H1 (cell line): ENCODE results near the gene PDF. TPM values are rescaled to one million over a fixed set of nuclear protein-coding genes. Genes with fewer than 3 reads are reported as not detected.

ENCODE experiments used
- CTCF ChIA-PET: fragments of 300-600 bp; sonication (Branson Sonifier 250); formaldehyde crosslinking; loops from one replicate; lab custom pipeline; 2021; ENCODE audit not compliant: partially characterized antibody; lab: Charles Lee
- POLR2A ChIA-PET: fragments of 300-600 bp; sonication (Branson Sonifier 250); formaldehyde crosslinking; loops from one replicate; lab custom pipeline; 2021; ENCODE audit warnings: inconsistent platforms; ENCODE audit not compliant: partially characterized antibody; lab: Charles Lee
- DNase-seq, 2 experiments: peaks; one replicate each; pipeline versions ENCODE4 v3.0.0 to v3.0.0-alpha.2; 2010 to 2022; ENCODE audit warnings: low spot score in 2 of 2, low read depth in 1 of 2, mixed read lengths in 1 of 2
- FAIRE-seq: peaks from 2 replicates; lab custom pipeline; 2011; peaks lifted over from hg19 to GRCh38; lab: Jason Lieb, UNC
- H2AFZ ChIP-seq: 2 replicates; pipeline ENCODE4 v1.8.1; 2012; ENCODE audit warnings: low read length, inconsistent platforms
- H2AK5ac ChIP-seq: 2 replicates; pipeline ENCODE4 v1.6.1; 2013; ENCODE audit warnings: low read depth, low read length
- H2BK120ac ChIP-seq: replicated peaks from 2 replicates; pipeline ENCODE3; 2013; ENCODE audit warnings: low read depth, low read length, inconsistent platforms
- H2BK12ac ChIP-seq: 2 replicates; pipeline ENCODE4 v1.6.1; 2013; ENCODE audit warnings: low read depth, low read length
- H2BK15ac ChIP-seq: 2 replicates; pipeline ENCODE4 v1.6.1; 2013; ENCODE audit warnings: low read length
- H2BK20ac ChIP-seq: 2 replicates; pipeline ENCODE4 v1.6.1; 2013; ENCODE audit warnings: low read length
- H2BK5ac ChIP-seq: 2 replicates; pipeline ENCODE4 v1.6.1; 2013; ENCODE audit warnings: low read depth, low read length
- H3K14ac ChIP-seq: 2 replicates; pipeline ENCODE4 v1.6.1; 2013; ENCODE audit warnings: inconsistent platforms; ENCODE audit not compliant: insufficient read length
- H3K18ac ChIP-seq: 2 replicates; pipeline ENCODE4 v1.6.1; 2013; ENCODE audit warnings: low read length; ENCODE audit errors: extremely low read depth
- H3K23ac ChIP-seq: 2 replicates; pipeline ENCODE4 v1.6.1; 2013; ENCODE audit warnings: inconsistent platforms; ENCODE audit not compliant: insufficient read length
- H3K23me2 ChIP-seq: 2 replicates; pipeline ENCODE4 v1.6.1; 2013; ENCODE audit warnings: low read depth, low read length
- H3K27ac ChIP-seq: 2 replicates; pipeline ENCODE4 v1.6.1; 2011; ENCODE audit warnings: low read depth, low read length, inconsistent platforms
- H3K27me3 ChIP-seq, 4 experiments: replicated peaks in 1 of 4; 1 replicate in 1 of 4; 2 replicates in 3 of 4; pipeline versions ENCODE4 v1.6.1 to v1.8.1; 2011 to 2013; ENCODE audit warnings: low read length in 3 of 4, mild to moderate bottlenecking in 3 of 4, inconsistent platforms in 2 of 4, mixed read lengths in 2 of 4, moderate library complexity in 1 of 4; ENCODE audit not compliant: control insufficient read depth in 3 of 4, insufficient read depth in 3 of 4; ENCODE audit errors: extremely low read depth in 1 of 4
- H3K36me3 ChIP-seq, 4 experiments: 2 replicates each; pipeline versions ENCODE4 v1.6.1 to v1.8.1; 2011 to 2013; ENCODE audit warnings: mild to moderate bottlenecking in 4 of 4, low read length in 3 of 4, moderate library complexity in 2 of 4, control low read depth in 1 of 4, inconsistent platforms in 1 of 4; ENCODE audit not compliant: insufficient read depth in 4 of 4, control insufficient read depth in 2 of 4
- H3K4ac ChIP-seq: replicated peaks from 2 replicates; pipeline ENCODE3; 2013; ENCODE audit warnings: low read length, low read depth, mixed read lengths, inconsistent platforms; ENCODE audit not compliant: insufficient read length
- H3K4me1 ChIP-seq, 4 experiments: replicated peaks in 1 of 4; 1 replicate in 1 of 4; 2 replicates in 3 of 4; pipeline versions ENCODE4 v1.6.1 to v1.8.1; 2011 to 2013; ENCODE audit warnings: low read length in 3 of 4, inconsistent platforms in 2 of 4, mixed read lengths in 1 of 4; ENCODE audit not compliant: insufficient read depth in 4 of 4, control insufficient read depth in 3 of 4
- H3K4me2 ChIP-seq, 2 experiments: 2 replicates each; pipeline versions ENCODE4 v1.6.1 to v1.8.1; 2011 to 2013; ENCODE audit warnings: low read depth in 2 of 2, low read length in 2 of 2, control low read depth in 1 of 2, inconsistent platforms in 1 of 2, mild to moderate bottlenecking in 1 of 2; ENCODE audit not compliant: insufficient read depth in 1 of 2
- H3K4me3 ChIP-seq, 4 experiments: fragments of 200-600, 300-600 bp in 1 of 4; sonication (generic), shearing (Covaris generic), sonication (Bioruptor Twin) in 1 of 4; 2 replicates each; pipeline versions ENCODE4 v1.5.1 to v1.8.1; 2011 to 2016; ENCODE audit warnings: low read length in 4 of 4, low read depth in 3 of 4, control low read depth in 2 of 4, inconsistent platforms in 2 of 4, mild to moderate bottlenecking in 2 of 4, mixed read lengths in 1 of 4, moderate library complexity in 1 of 4; ENCODE audit not compliant: insufficient read depth in 2 of 4; ENCODE audit errors: extremely low read depth in 1 of 4
- H3K56ac ChIP-seq: replicated peaks from 2 replicates; pipeline ENCODE3; 2013; ENCODE audit warnings: low read depth, mild to moderate bottlenecking, mixed read lengths, low read length, inconsistent platforms; ENCODE audit not compliant: insufficient read length
- H3K79me1 ChIP-seq: 2 replicates; pipeline ENCODE4 v1.6.1; 2013; ENCODE audit warnings: low read depth, low read length, control low read depth
- H3K79me2 ChIP-seq, 2 experiments: 2 replicates each; pipeline versions ENCODE4 v1.6.1 to v1.8.1; 2012 to 2013; ENCODE audit warnings: low read length in 2 of 2, mild to moderate bottlenecking in 2 of 2, inconsistent platforms in 1 of 2; ENCODE audit not compliant: insufficient read depth in 2 of 2, control insufficient read depth in 1 of 2
- H3K9ac ChIP-seq, 4 experiments: replicated peaks in 1 of 4; 1 replicate in 1 of 4; 2 replicates in 3 of 4; pipeline versions ENCODE4 v1.6.1 to v1.8.1; 2011 to 2013; ENCODE audit warnings: low read depth in 3 of 4, low read length in 3 of 4, control low read depth in 2 of 4, mild to moderate bottlenecking in 2 of 4, moderate library complexity in 2 of 4, inconsistent platforms in 1 of 4; ENCODE audit errors: extremely low read depth in 1 of 4
- H3K9me3 ChIP-seq, 2 experiments: 2 replicates each; pipeline versions ENCODE4 v1.6.1 to v1.8.1; 2012 to 2013; ENCODE audit warnings: mild to moderate bottlenecking in 2 of 2, moderate library complexity in 2 of 2, control low read depth in 1 of 2, inconsistent platforms in 1 of 2, low read depth in 1 of 2, low read length in 1 of 2, mixed read lengths in 1 of 2; ENCODE audit not compliant: insufficient read depth in 2 of 2
- H4K20me1 ChIP-seq, 2 experiments: replicated peaks in 1 of 2; 2 replicates each; pipeline versions ENCODE3 to v1.8.1; 2011 to 2013; ENCODE audit warnings: inconsistent platforms in 2 of 2, low read length in 2 of 2, mild to moderate bottlenecking in 1 of 2; ENCODE audit not compliant: insufficient read depth in 2 of 2, control insufficient read depth in 1 of 2
- H4K5ac ChIP-seq: 2 replicates; pipeline ENCODE4 v1.6.1; 2013; ENCODE audit warnings: low read length, low read depth, mixed read lengths, inconsistent platforms; ENCODE audit not compliant: insufficient read length
- H4K8ac ChIP-seq: 2 replicates; pipeline ENCODE4 v1.8.0; 2013; ENCODE audit warnings: mild to moderate bottlenecking, moderate library complexity, low read length, inconsistent platforms; ENCODE audit not compliant: insufficient read depth; ENCODE audit errors: extremely low read depth
- H4K91ac ChIP-seq: replicated peaks from 2 replicates; pipeline ENCODE3; 2013; ENCODE audit warnings: low read length, mixed read lengths, inconsistent platforms; ENCODE audit not compliant: insufficient read length
- CTBP2 ChIP-seq: IDR thresholded peaks from 2 replicates; pipeline ENCODE4 v1.7.0; 2011; ENCODE audit warnings: borderline replicate concordance, mild to moderate bottlenecking, moderate library complexity, mixed read lengths, low read length; ENCODE audit not compliant: insufficient read depth, insufficient read length
- KDM5A ChIP-seq: fragments of 200-600 bp; IDR thresholded peaks from 2 replicates; pipeline ENCODE4 v1.7.1; 2012; ENCODE audit warnings: mild to moderate bottlenecking, low read length, inconsistent platforms, mixed read lengths
- SRF ChIP-seq: IDR thresholded peaks from 2 replicates; pipeline ENCODE4 v1.6.1; 2011; ENCODE audit warnings: mild to moderate bottlenecking, low read depth, low read length, moderate library complexity
- WGBS, 2 experiments: shearing (Covaris generic) in 1 of 2; methylation state at CpG; one replicate each; pipeline versions ENCODE4 v1.1.6 to v1.1.7; 2013 to 2015; ENCODE audit warnings: low lambda C conversion rate in 2 of 2, mixed read lengths in 2 of 2, inconsistent platforms in 1 of 2, low coverage in 1 of 2, missing lambda C conversion rate in 1 of 2; ENCODE audit not compliant: insufficient replicate concordance in 2 of 2, insufficient coverage in 1 of 2, insufficient read length in 1 of 2; ENCODE audit errors: extremely low coverage in 1 of 2, missing lambda C conversion rate in 1 of 2; 5-methylcytosine and 5-hydroxymethylcytosine counted together
- polyA plus RNA-seq, 7 experiments: library from polyadenylated mRNA; depleted of rRNA in 3 of 7; stranded (reverse) in 5 of 7; unstranded in 2 of 7; fragments of >200 nt in 5 of 7; fragments of 200-250 nt in 2 of 7; gene quantifications; 1 replicate in 5 of 7; 2 replicates in 1 of 7; 4 replicates in 1 of 7; pipeline versions ENCODE4 v1.2.1 to v1.2.3, GENCODE V29; 2011 to 2013; ENCODE audit warnings: missing spikeins in 2 of 7, mixed read lengths in 2 of 7
- total RNA-seq: library from RNA; stranded (reverse); fragmentation: NEBNext Ultra II Directional; extraction: Animal tissue kit (Norgen Biotek cat#: 25700); gene quantifications from 2 replicates; pipeline ENCODE4 v1.2.1, GENCODE V29; 2021

The PDF gene
- total and polyA plus RNA-seq, 2 of the 8 experiments (the other 6 are each of a cell fraction or from before 2014, with no cell fraction given): 17.7 to 23.9 TPM

DNA sequence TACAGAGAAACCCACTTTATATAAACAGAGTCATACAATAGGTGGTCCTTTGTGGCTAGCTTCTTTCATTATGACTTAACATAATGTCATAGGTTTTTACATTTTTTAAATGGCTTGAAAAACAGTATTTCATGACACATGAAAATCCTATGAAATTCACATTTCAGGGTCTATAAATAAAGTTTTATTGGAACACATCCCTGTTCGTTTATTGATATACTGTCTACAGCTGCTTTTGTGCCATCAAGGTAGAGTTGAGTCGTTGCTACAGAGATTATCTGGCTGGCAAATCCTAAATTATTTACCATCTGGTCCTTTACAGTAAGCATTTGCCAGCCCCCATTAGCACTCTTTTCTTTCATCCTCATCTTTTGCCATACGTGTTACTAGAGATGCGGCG is 16.9 kb downstream of the PDF start:
- Histone ChIP-seq H2AK5ac (no peak overlapping the region), H2BK15ac (no peak overlapping the region), H2BK20ac (no peak overlapping the region), H3K9me3 (no peaks in the 10 kb centered on the region), H2BK120ac (no peak overlapping the region), H3K9ac (no peak overlapping the region), H3K23me2 (0 out of 2 replicates have a peak, but pooled peaks cover 3% of the 10 kb centered on the region), H3K4ac (no peak overlapping the region), H2BK5ac (no peak overlapping the region), H3K14ac (no peak overlapping the region), H3K56ac (no peak overlapping the region), H3K36me3 (peaks cover 6 to 10% (median 9%) of the 10 kb centered on the region in 4 experiments; a peak in 5 of 8 replicates), H2BK12ac (no peak overlapping the region), H3K27me3 (no peaks in the 10 kb centered on the region), H3K4me1 (peaks cover 0 to 4% (median 3%) of the 10 kb centered on the region in 4 experiments; a peak in 4 of 7 replicates), H2AFZ (no peak overlapping the region), H3K4me2 (no peak overlapping the region), H3K23ac (no peak overlapping the region), H4K8ac (no peak overlapping the region), H3K27ac (no peak overlapping the region), H3K4me3 (no peak overlapping the region), H3K79me1 (no peaks in the 10 kb centered on the region; the same call in 1 of the 2 replicates), H3K79me2 (peaks cover 0 to 15% of the 10 kb centered on the region in 2 experiments; a peak in 1 of 4 replicates), H4K5ac (no peak overlapping the region), H3K18ac (no peak overlapping the region), H4K91ac (no peak overlapping the region), H4K20me1 (peaks cover 6 to 10% of the 10 kb centered on the region in 2 experiments)
- ChIA-PET CTCF (no interaction called here), POLR2A (interaction anchor here (24.8 kb wide), 1 partner anchor 23 kb away, joined by 497 read pairs; the partner anchor contains the start of genes COG8, NIP7, PDF and TMED6)
- 88% methylated on average over 5 of the region's 5 CpGs; no CpG with 5 or more reads in 1 of the 2 experiments for whole genome bisulfite sequencing, 2 experiments
- TF ChIP-seq SRF (no peak), CTBP2 (no peak), KDM5A (no peak)
- no peak for DNase-seq
- FAIRE-seq: no peak
